NCI-H128 (cell line): ENCODE data around the gene OSBPL5.
"Not testable (repeated sequence)": the region's sequence is repeated elsewhere in the genome, so short reads cannot be mapped to it uniquely, and the experiment has no call there.

Source experiments
- DNase-seq: peaks from one replicate; lab custom pipeline; 2025; ENCODE audit not compliant: unreplicated experiment; lab: John Stamatoyannopoulos, UW

Gene OSBPL5

DNA sequence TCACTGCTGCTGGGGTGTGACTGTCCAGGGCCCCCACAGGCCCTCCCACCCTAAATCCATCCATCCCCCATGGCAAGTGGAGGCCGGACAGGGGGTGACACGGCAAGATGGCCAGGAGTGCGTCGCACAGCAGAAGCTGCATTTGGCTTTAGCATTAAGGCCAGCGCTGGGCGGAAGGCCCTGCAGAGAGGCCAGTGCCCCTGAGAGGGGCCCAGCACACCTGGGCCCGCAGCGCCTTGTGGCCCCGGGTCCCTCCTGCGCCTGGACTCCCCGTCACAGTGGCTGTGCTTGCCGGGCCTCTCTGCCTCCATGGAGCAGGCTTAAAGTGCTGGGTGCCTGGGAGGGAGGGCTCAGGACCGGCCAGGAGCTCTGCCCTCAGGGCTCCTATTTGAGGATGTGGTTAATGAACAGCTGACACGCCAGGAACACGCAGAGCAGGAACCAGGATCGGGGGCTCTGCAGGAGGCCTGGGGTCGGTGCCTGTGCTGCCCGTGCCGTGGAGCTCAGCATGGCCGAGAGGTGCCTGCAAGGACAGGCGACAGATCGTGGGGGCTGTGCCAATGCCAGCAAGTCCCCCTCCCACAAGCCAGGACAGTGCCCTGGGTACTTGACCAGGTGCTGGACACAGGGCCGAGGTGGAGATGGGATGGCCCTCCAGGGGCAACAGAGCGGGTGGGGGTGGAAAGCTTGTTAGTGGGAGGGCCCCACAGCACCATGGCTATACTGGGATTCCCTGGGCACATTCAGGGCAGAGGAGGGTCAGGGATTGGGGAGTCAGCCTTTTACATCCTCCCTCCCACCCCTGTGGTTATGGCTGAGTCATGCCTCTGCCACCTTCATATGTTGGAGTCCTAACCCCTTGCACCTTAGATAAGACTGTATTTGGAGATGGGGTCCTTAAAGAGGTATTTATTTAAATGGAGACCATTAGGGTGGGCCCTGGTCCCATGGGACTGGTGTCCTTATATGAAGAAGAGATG lies 77.0 kb downstream of the OSBPL5 start:
- no peak for DNase-seq

DNA sequence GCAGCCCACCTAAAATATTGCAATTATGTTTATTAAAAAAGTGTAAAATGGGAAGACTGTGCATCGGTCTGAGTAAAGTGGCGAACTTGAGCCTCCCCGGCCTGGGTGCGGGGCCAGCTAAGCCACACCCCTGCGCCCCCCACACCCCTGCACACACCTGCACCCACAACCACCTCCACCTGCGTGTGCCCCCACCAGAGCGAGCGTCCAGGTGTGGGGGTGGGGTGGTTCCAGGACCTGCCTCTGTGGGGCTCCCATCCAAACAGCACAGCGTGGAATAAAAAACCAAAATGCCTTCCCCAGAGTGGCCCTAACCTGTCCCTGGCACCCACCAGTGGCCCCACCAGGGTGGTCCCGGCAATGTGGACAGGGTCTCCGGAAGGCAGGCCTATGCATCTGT lies 77.7 kb downstream of the OSBPL5 start:
- DNase-seq, result no peak

DNA sequence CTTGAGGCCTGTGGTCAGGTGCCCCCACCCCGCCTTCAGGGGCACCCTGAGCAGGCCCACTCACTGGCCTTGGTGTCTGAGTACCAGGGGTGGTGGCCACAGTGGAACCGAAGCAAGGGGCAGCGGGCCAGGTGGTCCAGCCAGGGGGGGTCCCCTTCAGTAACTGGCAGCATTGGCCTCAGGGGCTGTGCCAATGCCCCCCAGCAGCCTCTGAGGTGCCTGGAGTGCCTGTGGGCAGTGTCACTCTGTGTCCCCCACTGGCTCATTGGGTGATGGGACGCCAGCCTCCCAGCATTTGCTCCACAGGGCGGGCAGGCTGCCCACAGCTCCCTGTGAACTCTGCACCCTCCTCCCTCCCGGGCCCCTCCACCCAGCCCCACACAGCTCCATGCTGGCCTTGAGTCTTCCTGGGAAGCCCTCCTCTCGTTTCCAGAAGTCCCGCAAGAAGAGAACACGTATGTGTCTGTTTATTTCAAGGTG lies 78.4 kb downstream of the OSBPL5 start:
- no peak for DNase-seq

DNA sequence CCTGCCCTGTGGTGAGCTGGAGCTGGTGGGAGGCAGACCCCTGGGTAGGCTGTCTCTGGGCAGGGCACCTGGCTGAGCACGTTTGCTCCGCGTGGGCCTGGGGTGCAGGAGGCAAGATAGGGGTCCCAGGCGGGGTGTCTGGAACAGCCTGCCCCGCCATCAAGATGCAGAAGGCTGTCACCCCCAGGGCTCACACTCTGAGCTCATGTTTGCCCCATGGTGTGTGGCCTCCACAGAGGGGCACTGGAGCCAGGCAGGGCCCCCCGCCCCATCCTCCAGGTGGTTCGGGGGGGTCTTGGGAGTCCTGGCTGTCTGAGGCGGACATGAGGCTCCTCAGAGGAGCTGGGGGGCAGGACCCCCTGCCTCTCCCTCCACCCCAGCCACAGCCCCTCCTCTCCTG lies 79.0 kb downstream of the OSBPL5 start:
- no peak for DNase-seq

DNA sequence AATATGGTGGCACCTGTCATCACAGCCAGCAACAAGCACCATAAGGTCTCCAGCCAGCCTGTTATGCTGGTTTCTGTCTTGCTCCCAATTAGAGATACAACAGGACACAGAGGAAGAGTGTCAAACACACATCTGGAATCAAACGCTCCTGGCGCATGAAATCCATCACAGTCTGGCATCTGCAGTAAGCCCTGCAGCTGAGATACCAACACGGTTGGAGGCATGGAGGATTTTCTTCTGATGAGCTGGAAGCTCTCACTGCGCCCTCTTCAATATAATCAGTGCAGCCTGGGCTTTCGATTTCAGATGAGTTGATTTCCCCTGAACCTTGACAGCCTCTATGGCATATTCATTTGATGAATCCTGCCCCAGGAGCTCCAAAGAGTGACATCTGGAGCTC lies 80.1 kb downstream of the OSBPL5 start:
- DNase-seq, result no peak

DNA sequence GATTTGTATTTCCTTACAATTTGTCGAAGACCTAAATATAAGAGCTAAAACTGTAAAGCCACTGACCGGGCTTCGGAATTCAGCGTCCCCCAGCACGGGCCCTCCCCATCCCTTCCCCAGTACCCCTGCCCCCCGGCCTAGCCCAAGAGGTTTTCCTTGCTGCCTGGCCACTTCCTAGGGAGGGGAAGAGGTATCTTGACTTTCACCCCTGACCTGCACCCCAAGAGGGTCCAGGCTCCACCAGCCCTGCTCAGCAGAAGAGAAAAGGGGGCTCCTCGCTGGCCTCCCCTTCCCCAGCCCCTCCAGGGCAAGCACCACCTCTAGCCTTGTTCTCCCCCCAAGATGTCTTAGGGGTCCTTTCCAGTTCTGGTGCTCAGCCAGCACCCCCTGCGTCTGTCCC lies 81.8 kb downstream of the OSBPL5 start:
- DNase-seq, result no peak

DNA sequence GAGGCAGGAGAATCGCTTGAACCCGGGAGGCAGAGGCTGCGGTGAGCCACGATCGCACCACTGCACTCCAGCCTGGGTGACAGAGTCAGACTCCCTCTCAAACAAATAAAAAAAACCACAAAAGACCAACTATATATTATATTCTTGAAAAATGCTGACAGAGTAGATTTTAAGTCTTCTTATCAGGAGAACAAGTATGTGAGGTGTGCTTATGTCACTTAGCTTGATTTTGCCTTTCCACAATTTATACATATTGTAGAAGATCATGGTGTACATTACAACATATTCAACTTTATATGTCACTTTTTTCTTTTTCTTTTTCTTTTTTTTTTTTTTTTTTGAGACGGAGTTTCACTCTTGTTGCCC lies 83.7 kb downstream of the OSBPL5 start:
- DNase-seq, result no peak

DNA sequence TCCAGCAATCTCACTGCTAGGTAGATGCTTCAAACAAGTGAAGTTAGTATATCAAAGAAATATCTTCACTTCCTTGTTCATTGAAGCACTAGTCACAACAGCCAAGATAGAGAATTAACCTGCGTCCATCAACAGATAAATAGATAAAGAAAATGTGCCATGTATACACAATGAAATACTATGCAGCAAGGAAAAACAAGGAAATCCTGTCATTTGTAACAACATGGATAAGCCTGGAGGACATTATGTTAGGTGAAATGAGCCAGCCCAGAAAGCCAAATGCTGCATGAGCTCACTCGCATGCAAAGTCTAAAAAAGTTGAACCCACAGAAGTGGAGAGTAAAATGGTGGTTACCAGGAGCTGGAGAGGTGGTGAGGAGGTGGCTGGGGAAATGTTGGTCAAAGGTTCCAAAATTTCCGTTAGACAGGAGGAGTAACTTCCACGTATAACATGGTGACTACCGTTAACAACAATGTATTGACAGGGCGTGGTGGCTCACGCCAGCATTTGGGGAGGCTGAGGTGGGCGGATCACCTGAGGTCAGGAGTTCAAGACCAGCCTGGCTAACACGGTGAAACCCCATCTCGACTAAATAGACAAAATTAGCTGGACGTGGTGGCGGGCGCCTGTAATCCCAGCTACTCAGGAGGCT lies 84.3 kb downstream of the OSBPL5 start:
- DNase-seq, result no peak

DNA sequence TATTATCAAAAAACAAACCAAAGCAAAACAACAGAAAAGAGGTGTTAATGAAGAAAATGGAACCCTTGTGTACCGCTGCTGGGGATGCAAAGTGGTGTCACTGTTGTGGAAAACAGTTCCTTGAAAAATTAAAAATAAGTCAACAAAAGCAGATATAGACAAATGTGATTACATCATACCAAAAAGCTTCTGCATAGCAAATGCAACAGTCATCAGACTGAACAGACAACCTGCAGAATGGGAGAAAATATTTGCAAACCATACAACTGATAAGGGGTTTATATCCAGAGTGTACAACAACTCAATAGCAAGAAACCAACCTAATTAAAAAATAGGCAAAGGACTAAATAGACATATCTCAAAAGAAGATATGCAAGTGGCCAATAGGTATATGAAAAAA lies 85.0 kb downstream of the OSBPL5 start:
- no peak for DNase-seq

DNA sequence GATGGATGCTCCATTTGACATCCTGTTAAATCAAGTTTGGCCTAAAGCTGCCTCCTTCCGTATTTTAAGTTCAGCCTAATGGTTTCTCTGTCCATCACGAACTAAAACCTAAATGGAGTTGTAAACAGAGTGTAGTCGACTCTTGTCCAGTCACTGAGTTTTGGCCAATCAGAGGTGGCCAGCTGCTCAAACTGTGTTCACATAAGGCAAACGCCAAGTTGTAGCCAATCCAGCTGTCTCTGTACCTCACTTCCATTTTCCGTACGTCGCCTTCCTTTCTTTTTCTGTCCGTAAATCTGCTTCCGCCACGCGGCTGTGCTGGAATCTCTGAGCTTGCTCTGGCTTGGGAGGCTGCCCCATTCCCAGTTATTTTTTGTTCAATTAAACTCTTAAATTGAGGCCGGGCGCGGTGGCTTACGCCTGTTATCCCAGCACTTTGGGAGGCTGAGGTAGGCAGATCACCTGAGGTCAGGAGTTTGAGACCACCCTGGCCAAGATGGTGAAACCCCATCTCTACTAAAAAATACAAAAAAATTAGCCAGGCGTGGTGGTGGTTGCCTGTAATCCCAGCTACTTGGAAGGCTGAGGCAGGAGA lies 87.2 kb downstream of the OSBPL5 start:
- no peak for DNase-seq

DNA sequence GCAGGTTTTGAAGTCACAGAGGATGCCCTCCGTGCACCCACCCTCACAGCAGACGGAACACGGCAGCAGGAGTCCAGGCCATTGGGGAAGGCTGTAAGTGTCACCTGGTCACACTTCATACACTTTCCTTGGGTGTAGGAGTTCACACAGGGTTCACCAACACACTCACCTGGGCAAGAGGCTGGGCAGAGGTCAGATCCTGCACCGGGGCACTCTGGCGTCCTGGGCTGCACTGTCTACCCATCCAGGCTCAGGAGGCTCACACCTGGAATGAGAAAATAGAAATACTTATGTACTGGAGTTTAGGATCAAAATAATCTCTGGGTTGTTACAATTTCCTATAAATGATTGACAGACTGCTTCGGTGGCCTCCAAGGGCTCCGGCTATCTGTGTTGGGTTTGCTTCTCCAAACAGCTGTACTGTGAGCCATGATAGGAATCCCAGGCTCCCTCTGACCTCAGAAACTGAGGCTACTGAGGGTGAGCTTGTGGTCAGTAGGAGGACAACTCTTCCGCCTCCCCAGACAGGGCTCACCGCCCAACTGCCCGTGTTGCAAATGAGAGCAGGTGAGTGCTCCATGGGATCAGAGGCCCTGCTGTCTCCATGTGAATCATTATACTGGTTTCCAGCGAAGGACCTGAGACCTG lies 87.8 kb downstream of the OSBPL5 start:
- DNase-seq, result no peak

DNA sequence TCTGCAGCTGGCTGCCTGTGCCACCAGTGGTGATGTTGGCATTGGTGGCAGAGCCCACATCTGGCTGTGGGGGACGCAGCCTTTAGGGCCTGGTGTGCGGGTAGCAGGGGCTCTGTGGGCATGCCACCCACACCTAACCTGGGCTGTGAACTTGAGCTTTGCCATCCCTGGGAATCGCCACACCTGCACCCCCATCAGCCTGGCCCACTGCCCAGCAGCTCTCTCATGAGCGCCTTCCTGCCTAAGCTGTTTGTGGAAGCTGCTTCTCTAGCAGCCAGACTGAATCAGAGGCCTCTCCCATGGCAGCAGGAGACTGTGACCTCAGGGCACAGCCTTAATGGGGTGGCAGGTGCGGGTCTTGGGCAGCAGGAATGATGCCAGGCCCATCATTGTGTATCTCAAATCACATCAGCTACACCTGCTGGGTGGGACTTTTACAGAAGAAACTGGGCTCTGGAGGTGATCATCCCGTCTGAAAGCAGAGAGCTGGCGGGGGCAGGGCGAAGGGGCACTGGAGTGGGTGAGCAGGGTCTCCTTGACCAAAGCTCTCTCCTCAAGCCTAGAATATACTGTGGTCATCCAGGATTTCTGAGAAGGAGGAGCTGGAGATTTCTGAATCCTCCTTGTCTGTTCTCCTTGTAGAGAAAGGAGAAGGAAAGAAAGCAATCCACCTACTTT lies 90.1 kb downstream of the OSBPL5 start:
- peak; percentile 37 for DNase-seq

DNA sequence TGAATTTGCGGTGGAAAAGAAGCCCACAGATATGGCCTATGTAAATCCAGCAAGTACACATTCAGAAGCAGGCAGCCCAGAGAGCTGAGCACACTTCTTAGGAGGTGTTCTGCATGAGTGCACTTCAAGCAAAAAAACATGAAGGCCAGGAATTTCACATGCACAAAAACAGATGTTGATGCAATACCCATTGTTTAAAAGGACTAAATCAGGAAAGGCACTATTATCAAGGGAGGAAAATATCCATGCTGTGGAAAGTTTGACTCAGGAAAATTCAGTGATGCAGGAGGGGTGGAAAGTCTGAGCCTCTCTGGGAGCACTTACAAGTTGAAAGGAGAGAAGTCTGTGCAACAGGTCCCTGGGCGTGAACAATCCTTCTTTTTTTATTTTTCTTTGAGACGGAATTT lies 92.1 kb downstream of the OSBPL5 start:
- DNase-seq, result no peak

DNA sequence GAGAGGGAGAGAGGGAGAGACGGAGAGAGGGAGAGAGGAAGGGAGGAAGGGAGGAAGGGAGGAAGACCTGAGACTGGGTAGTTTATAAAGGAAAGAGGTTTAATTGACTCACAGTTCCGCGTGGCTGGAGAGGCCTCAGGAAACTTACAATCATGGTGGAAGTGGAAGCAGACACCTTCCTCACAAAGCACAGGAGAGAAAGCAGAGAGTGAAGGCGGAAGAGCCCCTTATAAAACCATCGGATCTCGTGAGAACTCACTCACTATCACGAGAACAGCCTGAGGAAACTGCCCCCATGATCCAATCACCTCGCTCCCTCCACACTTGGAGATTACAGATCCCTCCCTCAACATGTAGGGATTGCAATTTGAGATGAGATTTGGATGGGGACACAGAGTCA lies 95.7 kb downstream of the OSBPL5 start:
- no peak for DNase-seq

DNA sequence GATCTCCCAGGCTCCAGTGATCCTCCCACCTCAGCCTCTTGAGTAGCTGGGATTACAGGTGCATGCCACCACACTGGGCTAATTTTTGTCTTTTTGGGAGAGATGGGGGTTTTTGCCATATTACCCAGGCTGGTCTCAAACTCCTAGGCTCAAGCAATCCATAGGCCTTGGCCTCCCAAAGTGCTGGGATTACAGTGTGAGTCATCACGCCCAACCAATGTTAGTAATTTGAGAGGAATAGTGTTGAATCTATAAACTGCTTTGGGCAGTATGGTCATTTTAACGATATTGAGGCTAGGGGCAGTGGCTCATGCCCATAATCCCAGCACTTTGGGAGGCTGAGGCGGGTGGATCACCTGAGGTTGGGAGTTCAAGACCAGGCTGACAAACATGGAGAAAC lies 98.8 kb downstream of the OSBPL5 start:
- DNase-seq, result not testable (repeated sequence)

DNA sequence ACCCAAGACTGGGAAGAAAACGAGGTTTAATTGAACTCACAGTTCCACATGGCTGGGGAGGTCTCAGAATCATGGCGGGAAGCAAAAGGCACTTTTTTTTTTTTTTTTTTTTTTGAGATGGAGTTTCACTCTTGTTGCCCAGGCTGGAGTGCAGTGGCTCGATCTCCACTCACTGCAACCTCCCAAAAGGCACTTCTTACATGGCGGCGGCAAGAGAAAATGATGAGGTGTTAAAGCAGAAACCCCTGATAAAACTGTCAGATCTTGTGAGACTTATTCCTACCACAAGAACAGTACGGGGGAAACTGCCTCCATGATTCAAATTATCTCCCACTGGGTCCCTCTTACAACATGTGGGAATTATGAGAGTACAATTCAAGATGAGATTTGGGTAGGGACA lies 100.4 kb downstream of the OSBPL5 start:
- DNase-seq, result not testable (repeated sequence)

DNA sequence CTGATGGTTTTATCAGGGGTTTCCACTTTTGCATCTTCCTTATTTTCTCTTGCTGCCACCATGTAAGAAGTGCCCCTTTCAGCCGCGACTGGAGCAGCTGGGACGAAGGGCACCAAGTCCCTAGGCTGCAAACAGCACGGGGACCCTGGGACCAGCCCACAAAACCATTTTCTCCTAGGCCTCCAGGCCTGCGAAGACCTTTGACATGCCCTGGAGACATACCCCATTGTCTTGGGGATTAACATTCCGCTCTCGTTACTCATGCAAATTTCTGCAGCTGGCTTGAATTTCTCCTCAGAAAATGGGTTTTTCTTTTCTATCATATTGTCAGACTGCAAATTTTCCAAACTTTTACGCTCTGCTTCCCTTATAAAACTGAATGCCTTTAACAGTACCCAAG lies 101.2 kb downstream of the OSBPL5 start:
- DNase-seq, result not testable (repeated sequence)

DNA sequence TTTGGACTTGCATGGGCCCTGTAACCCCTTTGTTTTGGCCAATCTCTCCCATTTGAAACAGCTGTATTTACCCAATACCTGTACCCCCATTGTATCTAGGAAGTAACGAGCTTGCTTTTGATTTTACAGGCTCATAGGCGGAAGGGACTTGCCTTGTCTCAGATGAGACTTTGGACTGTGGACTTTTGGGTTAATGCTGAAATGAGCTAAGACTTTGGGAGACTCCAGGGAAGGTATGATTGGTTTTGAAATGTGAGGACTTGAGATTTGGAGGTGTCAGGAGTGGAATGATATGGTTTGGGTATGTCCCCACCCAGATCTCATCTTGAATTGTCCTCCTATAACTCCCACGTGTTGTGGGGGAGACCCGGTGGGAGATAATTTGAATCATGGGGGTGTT lies 101.7 kb downstream of the OSBPL5 start:
- DNase-seq, result not testable (repeated sequence)

DNA sequence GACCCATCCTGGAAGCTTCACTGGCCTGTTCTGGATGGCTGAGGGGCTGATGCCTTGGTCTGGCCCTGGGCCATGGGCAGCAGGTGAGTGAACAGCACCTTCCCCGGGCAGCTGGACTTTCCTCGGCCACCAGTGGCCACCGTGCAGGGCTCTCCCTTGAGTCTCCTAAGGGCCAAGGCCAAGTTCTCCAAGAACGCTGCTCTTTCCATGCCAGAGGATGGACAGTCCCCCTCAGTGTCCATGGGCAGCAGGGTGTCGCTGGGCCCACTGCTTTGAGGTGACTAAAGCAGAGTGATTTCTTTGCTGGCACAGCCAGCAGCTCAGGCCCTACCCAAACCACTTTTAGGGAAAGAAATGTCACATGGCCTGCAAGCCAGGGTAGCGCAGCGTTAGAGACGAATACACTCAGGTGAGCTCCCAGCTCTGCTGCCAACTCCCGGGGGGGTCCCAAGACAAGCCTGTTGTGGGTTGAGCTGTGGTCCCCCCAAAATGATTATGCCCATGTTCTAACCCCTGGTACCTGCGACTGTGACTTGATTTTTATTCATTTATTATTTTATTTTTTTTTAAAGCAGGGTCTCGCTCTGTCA lies 104.6 kb downstream of the OSBPL5 start:
- no peak for DNase-seq
